CD4-positive, CD25-positive, alpha-beta regulatory T cell (primary cell): ENCODE results near the gene RAG1. TPM values are rescaled to one million over a fixed set of nuclear protein-coding genes. Genes with fewer than 3 reads are reported as not detected.

Source experiments
- polyA plus RNA-seq, 4 donors: library from polyadenylated mRNA; unstranded; fragments of 300-500 nt; fragmentation: Illumina TruSeq; gene quantifications; one replicate each; pipeline ENCODE4 v1.2.3, GENCODE V29; 2021
- total RNA-seq: library from RNA; stranded (reverse); gene quantifications from one replicate; pipeline ENCODE4 v1.2.3, GENCODE V29; 2022

RAG1 gene
- total and polyA plus RNA-seq, 5 donors from 2014 or later: 0.05 to 2.3 (median 0.16) TPM; not detected in 2

Other genes starting within 250 kb of the RAG1 start
- 29.7 TPM for gene TRAF6, start 57.7 kb upstream of the RAG1 start, total RNA-seq
- 10 to 100 TPM in 2 of 4 donors, 1 to 10 TPM in 2; 6.3 to 11.3 (median 9.8) TPM for gene TRAF6, start 57.7 kb upstream of the RAG1 start, polyA plus RNA-seq
- not detected for gene IFTAP, start 26.5 kb downstream of the RAG1 start, total RNA-seq
- 1 to 10 TPM in 3 of 4 donors, under 1 TPM in 1; 0.71 to 3.8 (median 2.5) TPM for gene IFTAP, start 26.5 kb downstream of the RAG1 start, polyA plus RNA-seq
- gene RAG2, start 30.2 kb downstream of the RAG1 start, total RNA-seq: not detected
- not detected for gene RAG2, start 30.2 kb downstream of the RAG1 start, polyA plus RNA-seq